ENCODE data around the gene DEFB124.

DNA sequence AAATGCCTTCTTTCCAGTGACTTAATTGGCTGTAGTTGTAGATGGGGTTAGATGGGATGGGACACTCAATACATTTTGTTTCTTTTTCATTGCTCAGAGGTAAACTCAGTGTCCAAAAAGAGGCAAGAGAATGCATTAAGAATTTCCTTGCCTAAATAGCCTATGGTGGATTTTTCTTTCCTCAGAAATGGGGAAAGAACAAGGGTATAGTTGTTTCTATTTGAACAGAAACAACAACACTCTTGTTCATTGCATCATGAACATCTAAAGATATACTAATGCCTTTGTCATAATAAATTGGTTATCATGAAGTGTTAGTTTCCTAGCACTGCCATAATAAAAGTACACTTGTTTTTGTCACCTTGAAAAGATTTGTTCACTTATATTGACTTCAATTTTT lies 49.1 kb downstream of the DEFB124 start:
- TF ChIP-seq, protein P1, sequence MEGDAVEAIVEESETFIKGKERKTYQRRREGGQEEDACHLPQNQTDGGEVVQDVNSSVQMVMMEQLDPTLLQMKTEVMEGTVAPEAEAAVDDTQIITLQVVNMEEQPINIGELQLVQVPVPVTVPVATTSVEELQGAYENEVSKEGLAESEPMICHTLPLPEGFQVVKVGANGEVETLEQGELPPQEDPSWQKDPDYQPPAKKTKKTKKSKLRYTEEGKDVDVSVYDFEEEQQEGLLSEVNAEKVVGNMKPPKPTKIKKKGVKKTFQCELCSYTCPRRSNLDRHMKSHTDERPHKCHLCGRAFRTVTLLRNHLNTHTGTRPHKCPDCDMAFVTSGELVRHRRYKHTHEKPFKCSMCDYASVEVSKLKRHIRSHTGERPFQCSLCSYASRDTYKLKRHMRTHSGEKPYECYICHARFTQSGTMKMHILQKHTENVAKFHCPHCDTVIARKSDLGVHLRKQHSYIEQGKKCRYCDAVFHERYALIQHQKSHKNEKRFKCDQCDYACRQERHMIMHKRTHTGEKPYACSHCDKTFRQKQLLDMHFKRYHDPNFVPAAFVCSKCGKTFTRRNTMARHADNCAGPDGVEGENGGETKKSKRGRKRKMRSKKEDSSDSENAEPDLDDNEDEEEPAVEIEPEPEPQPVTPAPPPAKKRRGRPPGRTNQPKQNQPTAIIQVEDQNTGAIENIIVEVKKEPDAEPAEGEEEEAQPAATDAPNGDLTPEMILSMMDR (IDR thresholded peaks at IDR 0.05; ENCODE audit: control extremely low read depth in 1 of 3, insufficient read depth in 1 of 3, low read depth in 1 of 3, low read length in 3 of 3), result no peak
- TF ChIP-seq SUZ12 (IDR thresholded peaks at IDR 0.05; ENCODE audit: low read length) (no peak), POLR2A (IDR thresholded peaks at IDR 0.05; ENCODE audit: control extremely low read depth in 1 of 2, low read depth in 2 of 2, low read length in 2 of 2) (no peak), RFX5 (IDR thresholded peaks at IDR 0.05; ENCODE audit: borderline replicate concordance, low read depth, low read length) (no peak)
